Ishikawa (cell line): ENCODE data around the gene ARL4A.

ENCODE experiments used
- CEBPB ChIP-seq: IDR thresholded peaks from 2 replicates; pipeline ENCODE4 v1.6.1; 2012
- CREB1 ChIP-seq: IDR thresholded peaks from 2 replicates; pipeline ENCODE4 v1.6.1; 2012; ENCODE audit warnings: low read depth
- EGR1 ChIP-seq: IDR thresholded peaks from 2 replicates; pipeline ENCODE4 v1.6.1; 2012
- EP300 ChIP-seq: IDR thresholded peaks from 2 replicates; pipeline ENCODE4 v1.6.1; 2012; ENCODE audit warnings: borderline replicate concordance
- FOXM1 ChIP-seq: IDR thresholded peaks from 2 replicates; pipeline ENCODE4 v1.6.1; 2012; ENCODE audit warnings: low read depth, borderline replicate concordance
- NFIC ChIP-seq: IDR thresholded peaks from 2 replicates; pipeline ENCODE4 v1.6.1; 2012
- RAD21 ChIP-seq: IDR thresholded peaks from 2 replicates; pipeline ENCODE4 v1.6.1; 2012; ENCODE audit warnings: low read depth
- TAF1 ChIP-seq: IDR thresholded peaks from 2 replicates; pipeline ENCODE4 v1.6.1; 2012; ENCODE audit warnings: low read depth, mild to moderate bottlenecking
- TEAD4 ChIP-seq: IDR thresholded peaks from 2 replicates; pipeline ENCODE4 v1.6.1; 2012
- USF1 ChIP-seq: IDR thresholded peaks from 2 replicates; pipeline ENCODE4 v1.6.1; 2012
- YY1 ChIP-seq: IDR thresholded peaks from 2 replicates; pipeline ENCODE4 v1.6.1; 2012; ENCODE audit warnings: low read depth
- ZBTB7A ChIP-seq: IDR thresholded peaks from 2 replicates; pipeline ENCODE4 v1.6.1; 2012; ENCODE audit warnings: low read depth
- TF ChIP-seq, protein P1 (sequence below): IDR thresholded peaks from 2 replicates; pipeline ENCODE4 v1.6.1; 2012; ENCODE audit warnings: low read depth, mild to moderate bottlenecking
- TF ChIP-seq, protein P2 (sequence below): IDR thresholded peaks from 2 replicates; pipeline ENCODE4 v1.6.1; 2012

GRCh38 chr7:12647364-12648219 is 39.8 kb upstream of the ARL4A start:
- no peak for TF ChIP-seq ZBTB7A
- TF ChIP-seq RAD21 = no peak
- TF ChIP-seq CREB1 = no peak
- TF ChIP-seq TAF1 = no peak
- TF ChIP-seq YY1 = no peak
- peak; percentile 31; the same call in 1 of the 2 replicates for TF ChIP-seq EP300
- no peak for TF ChIP-seq NFIC
- no peak for TF ChIP-seq EGR1
- peak; percentile 54; the same call in 1 of the 2 replicates for TF ChIP-seq USF1
- TF ChIP-seq, protein P1, sequence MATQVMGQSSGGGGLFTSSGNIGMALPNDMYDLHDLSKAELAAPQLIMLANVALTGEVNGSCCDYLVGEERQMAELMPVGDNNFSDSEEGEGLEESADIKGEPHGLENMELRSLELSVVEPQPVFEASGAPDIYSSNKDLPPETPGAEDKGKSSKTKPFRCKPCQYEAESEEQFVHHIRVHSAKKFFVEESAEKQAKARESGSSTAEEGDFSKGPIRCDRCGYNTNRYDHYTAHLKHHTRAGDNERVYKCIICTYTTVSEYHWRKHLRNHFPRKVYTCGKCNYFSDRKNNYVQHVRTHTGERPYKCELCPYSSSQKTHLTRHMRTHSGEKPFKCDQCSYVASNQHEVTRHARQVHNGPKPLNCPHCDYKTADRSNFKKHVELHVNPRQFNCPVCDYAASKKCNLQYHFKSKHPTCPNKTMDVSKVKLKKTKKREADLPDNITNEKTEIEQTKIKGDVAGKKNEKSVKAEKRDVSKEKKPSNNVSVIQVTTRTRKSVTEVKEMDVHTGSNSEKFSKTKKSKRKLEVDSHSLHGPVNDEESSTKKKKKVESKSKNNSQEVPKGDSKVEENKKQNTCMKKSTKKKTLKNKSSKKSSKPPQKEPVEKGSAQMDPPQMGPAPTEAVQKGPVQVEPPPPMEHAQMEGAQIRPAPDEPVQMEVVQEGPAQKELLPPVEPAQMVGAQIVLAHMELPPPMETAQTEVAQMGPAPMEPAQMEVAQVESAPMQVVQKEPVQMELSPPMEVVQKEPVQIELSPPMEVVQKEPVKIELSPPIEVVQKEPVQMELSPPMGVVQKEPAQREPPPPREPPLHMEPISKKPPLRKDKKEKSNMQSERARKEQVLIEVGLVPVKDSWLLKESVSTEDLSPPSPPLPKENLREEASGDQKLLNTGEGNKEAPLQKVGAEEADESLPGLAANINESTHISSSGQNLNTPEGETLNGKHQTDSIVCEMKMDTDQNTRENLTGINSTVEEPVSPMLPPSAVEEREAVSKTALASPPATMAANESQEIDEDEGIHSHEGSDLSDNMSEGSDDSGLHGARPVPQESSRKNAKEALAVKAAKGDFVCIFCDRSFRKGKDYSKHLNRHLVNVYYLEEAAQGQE = no peak
- TF ChIP-seq FOXM1 = no peak
- TF ChIP-seq TEAD4 = no peak
- TF ChIP-seq, protein P2, sequence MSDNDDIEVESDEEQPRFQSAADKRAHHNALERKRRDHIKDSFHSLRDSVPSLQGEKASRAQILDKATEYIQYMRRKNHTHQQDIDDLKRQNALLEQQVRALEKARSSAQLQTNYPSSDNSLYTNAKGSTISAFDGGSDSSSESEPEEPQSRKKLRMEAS = no peak
- no peak for TF ChIP-seq CEBPB
